ENCODE results near the gene COL9A1. TPM values are rescaled to one million over a fixed set of nuclear protein-coding genes. Genes with fewer than 3 reads are reported as not detected.

COL9A1 gene
- total and polyA plus RNA-seq, 2 of the 8 experiments (the other 6 are each of a cell fraction or from before 2014, with no cell fraction given), result 7.9 to 18.1 TPM

DNA sequence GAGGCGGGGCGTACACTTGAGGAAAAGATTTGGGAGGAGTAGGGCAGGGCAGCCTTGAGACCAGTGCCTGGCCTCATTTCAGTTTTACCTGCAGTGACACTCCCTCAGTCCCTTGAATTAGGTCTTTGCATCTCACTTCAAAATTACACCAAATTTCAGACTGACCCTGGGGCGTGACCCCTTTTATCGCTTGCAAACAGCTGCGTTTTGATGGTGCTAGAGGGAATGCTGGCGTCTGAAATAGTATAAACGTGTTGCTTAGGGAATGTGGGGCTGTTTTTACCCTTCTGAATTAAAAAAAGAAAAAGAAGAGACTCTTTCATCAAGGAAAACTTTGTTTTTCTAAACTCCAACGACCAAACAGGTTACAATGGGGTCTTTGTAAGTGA lies 21.0 kb downstream of the COL9A1 start:
- DNase-seq (ENCODE audit: low read depth in 1 of 2, low spot score in 2 of 2), result no peak
- H3K4me2 ChIP-seq (ENCODE audit: insufficient read depth in 1 of 2, low read depth in 2 of 2, low read length in 2 of 2), result peak overlapping the region; percentile 73 to 82
- CTCF ChIA-PET (ENCODE audit: partially characterized antibody), result interaction anchor here (0.7 to 3.6 kb wide), 6 partner anchors 27 to 1147 kb away, joined by 3 to 13 read pairs (median 3); no protein-coding TSS in a partner anchor

More for the DNA sequence above, 21.0 kb downstream of the COL9A1 start:
- WGBS, 2 experiments (ENCODE audit: extremely low coverage in 1 of 2, insufficient coverage in 1 of 2, insufficient read length in 1 of 2, insufficient replicate concordance in 2 of 2, low coverage in 1 of 2, low lambda C conversion rate in 2 of 2, missing lambda C conversion rate in 1 of 2), result 51% methylated on average over 8 of the region's 8 CpGs; no CpG with 5 or more reads in 1 of the 2 experiments
- no peak overlapping the region for H3K23ac ChIP-seq (ENCODE audit: insufficient read length)
- no peaks in the 10 kb centered on the region for H3K79me2 ChIP-seq (ENCODE audit: control insufficient read depth in 1 of 2, insufficient read depth in 2 of 2, low read length in 2 of 2)
- FAIRE-seq, result no peak
- peak overlapping the region; percentile 44; the same call in 1 of the 2 replicates for H2BK12ac ChIP-seq (ENCODE audit: low read depth, low read length)
- no peaks in the 10 kb centered on the region for H4K20me1 ChIP-seq (replicated peaks in 1 of 2; ENCODE audit: control insufficient read depth in 1 of 2, insufficient read depth in 2 of 2, low read length in 2 of 2)
- no peaks in the 10 kb centered on the region for H3K36me3 ChIP-seq (ENCODE audit: control insufficient read depth in 2 of 4, insufficient read depth in 4 of 4, low read length in 3 of 4)
- H3K27me3 ChIP-seq (replicated peaks in 1 of 4; ENCODE audit: control insufficient read depth in 3 of 4, extremely low read depth in 1 of 4, insufficient read depth in 3 of 4, low read length in 3 of 4), result peaks cover 13 to 38% (median 33%) of the 10 kb centered on the region in 4 experiments
- peak overlapping the region; percentile 28 to 68 (median 48) for H3K4me3 ChIP-seq (ENCODE audit: extremely low read depth in 1 of 4, insufficient read depth in 2 of 4, low read depth in 3 of 4, low read length in 4 of 4)
- H4K8ac ChIP-seq (ENCODE audit: extremely low read depth, insufficient read depth, low read length), result peak overlapping the region; percentile 78; the same call in 1 of the 2 replicates
- no peak overlapping the region for H4K5ac ChIP-seq (ENCODE audit: insufficient read length, low read depth, low read length)
- 0 out of 7 replicates have a peak overlapping the region, but pooled peaks of 1 of the 4 experiments have one; percentile 4 for H3K9ac ChIP-seq (replicated peaks in 1 of 4; ENCODE audit: extremely low read depth in 1 of 4, low read depth in 3 of 4, low read length in 3 of 4)
- H3K79me1 ChIP-seq (ENCODE audit: low read depth, low read length), result no peaks in the 10 kb centered on the region
- no peak for TF ChIP-seq SP4 (IDR thresholded peaks at IDR 0.05; ENCODE audit: low read length)
- no peak for TF ChIP-seq HDAC2 (IDR thresholded peaks at IDR 0.05; ENCODE audit: borderline replicate concordance in 1 of 2, low read depth in 2 of 2, low read length in 2 of 2)
- TF ChIP-seq JUN (IDR thresholded peaks at IDR 0.05; ENCODE audit: low read depth, low read length), result no peak
- TF ChIP-seq SAP30 (IDR thresholded peaks at IDR 0.05; ENCODE audit: insufficient read depth, insufficient replicate concordance, low read length), result no peak
- no peak for TF ChIP-seq MAFK (IDR thresholded peaks at IDR 0.05; ENCODE audit: low read depth, low read length)
- no peak for TF ChIP-seq CHD1 (IDR thresholded peaks at IDR 0.05; ENCODE audit: low read depth, low read length)
- no peak overlapping the region for H3K4ac ChIP-seq (replicated peaks; ENCODE audit: insufficient read length, low read depth, low read length)
- peaks cover 4% of the 10 kb centered on the region; the same call in 1 of the 2 replicates for H3K23me2 ChIP-seq (ENCODE audit: low read depth, low read length)
- H2BK120ac ChIP-seq (replicated peaks; ENCODE audit: low read depth, low read length), result peak overlapping the region; percentile 63
- H3K14ac ChIP-seq (ENCODE audit: insufficient read length), result no peak overlapping the region
- H2BK15ac ChIP-seq (ENCODE audit: low read length), result no peak overlapping the region
- H4K91ac ChIP-seq (replicated peaks; ENCODE audit: insufficient read length, low read length), result no peak overlapping the region
- POLR2A ChIA-PET (ENCODE audit: partially characterized antibody), result interaction anchor here (1.2 kb wide), 1 partner anchor 56 kb away, joined by 3 read pairs; no protein-coding TSS in a partner anchor
- H3K27ac ChIP-seq (ENCODE audit: low read depth, low read length), result no peak overlapping the region
- H3K4me1 ChIP-seq (replicated peaks in 1 of 4; ENCODE audit: control insufficient read depth in 3 of 4, insufficient read depth in 4 of 4, low read length in 3 of 4), result peaks cover 2 to 8% (median 5%) of the 10 kb centered on the region in 4 experiments; a peak in 5 of 7 replicates
- H2BK5ac ChIP-seq (ENCODE audit: low read depth, low read length), result no peak overlapping the region
- H2AK5ac ChIP-seq (ENCODE audit: low read depth, low read length), result no peak overlapping the region
- no peak overlapping the region for H2BK20ac ChIP-seq (ENCODE audit: low read length)
- H2AFZ ChIP-seq (ENCODE audit: low read length), result peak overlapping the region; percentile 68; the same call in 1 of the 2 replicates
- H3K56ac ChIP-seq (replicated peaks; ENCODE audit: insufficient read length, low read depth, low read length), result no peak overlapping the region
- 0 out of 2 replicates have a peak overlapping the region, but pooled peaks have one; percentile 24 for H3K18ac ChIP-seq (ENCODE audit: extremely low read depth, low read length)
- peaks cover 0 to 3% of the 10 kb centered on the region in 2 experiments; a peak in 2 of 4 replicates for H3K9me3 ChIP-seq (ENCODE audit: insufficient read depth in 2 of 2, low read depth in 1 of 2, low read length in 1 of 2)
